HCT116 (cell line): ENCODE data around the gene CUX1. TPM values are rescaled to one million over a fixed set of nuclear protein-coding genes. Genes with fewer than 3 reads are reported as not detected.

Source experiments
- ATAC-seq: fragments of 200-7000 bp; cut with Tn5 transposase; 2 replicates; pipeline ENCODE4 v1.9.1; 2020; ENCODE audit warnings: mild to moderate bottlenecking, moderate library complexity
- BruUV-seq: library from RNA; stranded (reverse); fragments of 400-500 nt; replicated peaks from 2 replicates; lab custom pipeline; 2021; lab: Mats Ljungman, UMichigan
- CTCF ChIA-PET: fragments of 300-600 bp; sonication (Branson Sonifier 250); formaldehyde crosslinking; loops from one replicate; lab custom pipeline; 2021; ENCODE audit warnings: antibody characterized with exemption; lab: Charles Lee
- POLR2A ChIA-PET: fragments of 300-600, 350-600 bp; sonication (Branson Sonifier 250); formaldehyde crosslinking; loops from one replicate; lab custom pipeline; 2021; ENCODE audit warnings: antibody characterized with exemption; lab: Charles Lee
- RAD21 ChIA-PET, 2 experiments: fragments of 300-600 bp; sonication (Branson Sonifier 250); formaldehyde crosslinking; loops; one replicate each; lab custom pipeline; 2023; ENCODE audit warnings: low total read pairs in 2 of 2; ENCODE audit not compliant: uncharacterized antibody in 2 of 2, unreplicated experiment in 2 of 2, low non-redundant PET in 1 of 2; lab: Charles Lee
- DNase-seq: peaks from one replicate; pipeline ENCODE4 v3.0.0-alpha.2; 2010; ENCODE audit warnings: low read depth, low spot score
- H2AFZ ChIP-seq: fragments of 200-600 bp; shearing (Covaris generic), sonication (generic); 2 replicates; pipeline ENCODE4 v1.6.1; 2017; ENCODE audit warnings: low read depth, mixed run types, mixed read lengths, antibody characterized with exemption, low read length; ENCODE audit not compliant: poor library complexity, severe bottlenecking
- H3K27ac ChIP-seq: 2 replicates; pipeline ENCODE4 v1.5.1; 2012; ENCODE audit warnings: low read depth, low read length
- H3K27me3 ChIP-seq: fragments of 200-600 bp; sonication (generic); 2 replicates; pipeline ENCODE4 v1.6.1; 2016; ENCODE audit warnings: mixed run types, low read length, mixed read lengths; ENCODE audit not compliant: insufficient read depth
- H3K36me3 ChIP-seq, 2 experiments: fragments of 200-500 bp in 1 of 2; fragments of 200-600 bp in 1 of 2; sonication (Bioruptor generic) in 1 of 2; sonication (generic) in 1 of 2; 2 replicates each; pipeline versions ENCODE4 v1.5.1 to v1.6.1; 2014 to 2016; ENCODE audit warnings: low read length in 2 of 2, inconsistent platforms in 1 of 2, mixed read lengths in 1 of 2, mixed run types in 1 of 2; ENCODE audit not compliant: insufficient read depth in 2 of 2, control insufficient read depth in 1 of 2
- H3K4me1 ChIP-seq, 2 experiments: fragments of 200-600 bp in 1 of 2; sonication (generic) in 1 of 2; 2 replicates each; pipeline versions ENCODE4 v1.5.1 to v1.6.1; 2012 to 2017; ENCODE audit warnings: low read length in 2 of 2, inconsistent platforms in 1 of 2, mild to moderate bottlenecking in 1 of 2, mixed read lengths in 1 of 2, mixed run types in 1 of 2, moderate library complexity in 1 of 2; ENCODE audit not compliant: insufficient read depth in 2 of 2, control insufficient read depth in 1 of 2
- H3K4me2 ChIP-seq: fragments of 200-600 bp; sonication (generic); 2 replicates; pipeline ENCODE4 v1.6.1; 2017; ENCODE audit warnings: mixed run types, low read length, mixed read lengths
- H3K4me3 ChIP-seq, 2 experiments: fragments of 200-600 bp in 1 of 2; sonication (generic) in 1 of 2; replicated peaks in 1 of 2; 2 replicates each; pipeline ENCODE4 v1.5.1; 2011 to 2016; ENCODE audit warnings: low read length in 2 of 2, control low read depth in 1 of 2, low read depth in 1 of 2, mild to moderate bottlenecking in 1 of 2, mixed read lengths in 1 of 2, mixed run types in 1 of 2
- H3K79me2 ChIP-seq: fragments of 200-600 bp; sonication (generic); 2 replicates; pipeline ENCODE4 v1.6.1; 2017; ENCODE audit warnings: mild to moderate bottlenecking, mixed run types, low read length, moderate library complexity, mixed read lengths; ENCODE audit not compliant: insufficient read depth
- H3K9ac ChIP-seq: fragments of 200-600 bp; sonication (generic); 2 replicates; pipeline ENCODE4 v1.6.1; 2016; ENCODE audit warnings: low read length, mixed read lengths
- H3K9me2 ChIP-seq: fragments of 200-600 bp; sonication (generic), shearing (Covaris generic); 2 replicates; pipeline ENCODE4 v1.6.1; 2017; ENCODE audit warnings: mixed run types, mild to moderate bottlenecking, moderate library complexity; ENCODE audit not compliant: insufficient read depth
- H3K9me3 ChIP-seq, 2 experiments: fragments of 200-500 bp in 1 of 2; fragments of 200-600 bp in 1 of 2; sonication (Bioruptor generic) in 1 of 2; sonication (generic) in 1 of 2; 2 replicates each; pipeline ENCODE4 v1.6.1; 2014 to 2017; ENCODE audit warnings: low read length in 2 of 2, mixed read lengths in 2 of 2, inconsistent platforms in 1 of 2, low read depth in 1 of 2, mild to moderate bottlenecking in 1 of 2, mixed run types in 1 of 2, moderate library complexity in 1 of 2; ENCODE audit not compliant: control insufficient read depth in 1 of 2, insufficient read depth in 1 of 2
- H4K20me1 ChIP-seq: fragments of 200-600 bp; sonication (generic), shearing (Covaris generic); 2 replicates; pipeline ENCODE4 v1.6.1; 2017; ENCODE audit warnings: mixed run types, mild to moderate bottlenecking, moderate library complexity; ENCODE audit not compliant: insufficient read depth
- ELF1 ChIP-seq: IDR thresholded peaks from 2 replicates; pipeline ENCODE4 v1.6.1; 2012; ENCODE audit warnings: low read depth, borderline replicate concordance
- EZH2 ChIP-seq: fragments of 200-600 bp; sonication (generic); IDR thresholded peaks from 2 replicates; pipeline ENCODE4 v1.6.1; 2017; ENCODE audit warnings: antibody characterized with exemption, mixed run types
- FOSL1 ChIP-seq: IDR thresholded peaks from 2 replicates; pipeline ENCODE4 v1.6.1; 2012; ENCODE audit warnings: low read depth
- JUND ChIP-seq: IDR thresholded peaks from 2 replicates; pipeline ENCODE4 v1.6.1; 2012
- POLR2AphosphoS5 ChIP-seq: IDR thresholded peaks from 2 replicates; pipeline ENCODE4 v1.6.1; 2011; ENCODE audit warnings: mild to moderate bottlenecking, low read depth, low read length, moderate library complexity
- RAD21 ChIP-seq: IDR thresholded peaks from 2 replicates; pipeline ENCODE4 v1.6.1; 2012; ENCODE audit warnings: low read depth, mild to moderate bottlenecking
- SIN3A ChIP-seq: IDR thresholded peaks from 2 replicates; pipeline ENCODE4 v1.6.1; 2012; ENCODE audit warnings: low read depth
- SRF ChIP-seq: IDR thresholded peaks from 2 replicates; pipeline ENCODE4 v1.6.1; 2012; ENCODE audit warnings: low read depth
- TCF7L2 ChIP-seq: IDR thresholded peaks from 2 replicates; pipeline ENCODE4 v1.7.0; 2011; ENCODE audit warnings: borderline replicate concordance, inconsistent platforms; ENCODE audit not compliant: insufficient read depth, insufficient read length; ENCODE audit errors: extremely low read depth
- YY1 ChIP-seq: IDR thresholded peaks from 2 replicates; pipeline ENCODE4 v1.6.1; 2011; ENCODE audit warnings: low read length, low read depth, moderate library complexity, mild to moderate bottlenecking; ENCODE audit not compliant: insufficient replicate concordance; ENCODE audit errors: extremely low read depth
- ZFX ChIP-seq: fragments of 450-650 bp; IDR thresholded peaks from 2 replicates; pipeline ENCODE4 v1.6.1; 2017
- ZNF274 ChIP-seq: fragments of 200-500 bp; sonication (Bioruptor generic); IDR thresholded peaks from 2 replicates; pipeline ENCODE4 v1.6.1; 2014; ENCODE audit warnings: mild to moderate bottlenecking, low read depth, low read length, inconsistent platforms
- intact Hi-C: fragments of 100-400 bp; cut with micrococcal nuclease; formaldehyde crosslinking; loops from 2 replicates; pipeline ENCODE4 v1.10.0; 2022
- total RNA-seq: library from RNA; stranded (reverse); gene quantifications from one replicate; pipeline ENCODE4 v1.2.1, GENCODE V29; 2021; ENCODE audit not compliant: unreplicated experiment
- TF ChIP-seq, protein P1 (sequence below), 3 experiments: fragments of 200-600 bp in 1 of 3; sonication (generic) in 1 of 3; IDR thresholded peaks in 2 of 3; conservative IDR thresholded peaks in 1 of 3; 2 replicates each; pipeline ENCODE4 v1.5.1; 2012 to 2017; ENCODE audit warnings: low read depth in 2 of 3, low read length in 2 of 3, antibody characterized with exemption in 1 of 3, borderline replicate concordance in 1 of 3, control low read depth in 1 of 3, mild to moderate bottlenecking in 1 of 3, mixed read lengths in 1 of 3, mixed run types in 1 of 3, moderate library complexity in 1 of 3; ENCODE audit not compliant: insufficient read depth in 1 of 3
- TF ChIP-seq, protein P2 (sequence below): IDR thresholded peaks from 2 replicates; pipeline ENCODE4 v1.6.1; 2012

Gene CUX1
- total RNA-seq, 1 experiment from 2014 or later = 68.9 TPM

DNA sequence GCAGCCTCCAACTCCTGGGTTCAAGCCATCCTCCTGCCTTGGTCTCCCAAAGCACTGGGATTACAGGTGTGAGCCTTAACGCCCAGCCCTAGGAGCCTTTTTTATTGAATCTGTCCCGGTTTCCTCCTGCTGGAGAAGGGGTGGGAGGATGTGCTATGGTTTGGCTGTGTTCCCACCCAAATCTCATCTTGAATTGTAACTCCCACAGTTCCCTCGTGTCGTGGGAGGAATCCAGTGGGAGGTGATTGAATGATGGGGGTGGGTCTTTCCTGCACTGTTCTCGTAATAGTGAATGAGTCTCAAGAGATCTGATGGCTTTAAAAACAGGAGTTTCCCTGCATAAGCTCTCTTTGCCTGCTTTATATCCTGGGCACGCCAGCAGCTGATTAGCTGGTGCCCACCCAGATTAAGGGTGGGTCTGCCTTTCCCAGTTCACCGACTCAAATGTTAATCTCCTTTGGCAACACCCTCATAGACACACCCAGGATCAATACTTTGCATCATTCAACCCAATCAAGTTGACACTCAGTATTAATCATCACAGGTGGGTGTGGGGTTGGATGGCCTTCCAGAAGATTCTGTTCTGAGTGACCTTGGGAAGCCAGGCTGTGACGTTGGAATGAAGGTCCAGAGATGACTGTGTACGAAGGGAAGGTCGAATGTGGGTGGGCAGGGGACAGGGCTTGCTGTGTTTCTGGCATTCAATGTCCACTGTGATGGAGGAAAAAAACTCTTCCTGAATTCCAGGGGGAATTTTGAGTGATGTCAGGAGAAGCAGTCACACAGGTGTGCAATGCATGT lies 33.8 kb upstream of the CUX1 start:
- no peaks in the 10 kb centered on the region for H3K9me2 ChIP-seq
- no peak overlapping the region for H3K4me2 ChIP-seq

DNA sequence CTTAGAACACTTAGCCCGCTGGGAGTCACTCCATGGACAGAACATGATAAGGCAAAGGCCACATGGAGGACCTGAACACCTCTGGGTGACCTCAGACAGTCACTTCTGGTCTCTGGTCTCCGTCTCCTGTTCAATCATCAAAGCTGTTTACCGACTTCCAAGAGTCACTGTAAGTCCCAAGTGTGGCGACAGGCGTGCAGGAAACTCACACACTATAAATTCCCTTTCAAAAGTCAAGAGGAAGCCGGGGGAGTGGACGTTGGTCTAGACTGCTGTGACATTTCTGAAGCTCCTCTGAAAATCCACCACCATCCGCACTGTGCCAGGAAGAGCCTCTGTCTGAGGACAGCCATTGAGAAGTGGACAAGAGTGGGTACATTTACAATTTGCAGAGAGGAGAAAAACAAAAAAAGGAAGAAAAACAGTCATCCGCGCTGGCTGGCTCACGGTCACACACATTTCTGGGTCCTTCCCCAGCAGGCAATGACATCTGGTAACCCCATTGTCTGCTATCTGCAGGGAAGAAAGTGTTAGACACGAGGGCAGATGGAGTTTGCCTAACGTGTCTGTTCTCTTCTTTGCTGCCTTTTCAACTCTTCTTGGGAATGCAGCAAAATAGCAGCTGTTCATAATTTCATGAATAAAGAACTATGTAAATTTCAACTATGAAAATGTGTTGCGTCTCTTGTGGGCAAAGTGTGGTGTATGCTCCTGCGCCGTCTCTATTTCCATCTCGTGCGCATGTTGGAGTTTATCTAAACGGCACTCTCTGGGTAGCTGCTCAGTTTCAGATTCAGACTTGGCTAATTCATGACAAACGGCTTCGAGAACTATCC lies 32.9 kb upstream of the CUX1 start:
- intact Hi-C loops = no loop called here
- Histone ChIP-seq H4K20me1 (no peaks in the 10 kb centered on the region), H3K4me3 (no peak overlapping the region), H3K4me1 (peaks cover 0 to 6% of the 10 kb centered on the region in 2 experiments; a peak in 1 of 4 replicates), H3K9me3 (no peaks in the 10 kb centered on the region), H3K9me2 (no peaks in the 10 kb centered on the region), H3K27me3 (no peaks in the 10 kb centered on the region), H3K79me2 (no peaks in the 10 kb centered on the region), H3K9ac (no peak overlapping the region), H2AFZ (no peak overlapping the region), H3K36me3 (no peaks in the 10 kb centered on the region), H3K27ac (no peak overlapping the region), H3K4me2 (no peak overlapping the region)
- no peak for ATAC-seq
- no TSS peak for BruUV-seq
- ChIA-PET POLR2A (no interaction called here), RAD21 (no interaction called here), CTCF (no interaction called here)
- DNase-seq = no peak
- no peak for TF ChIP-seq POLR2AphosphoS5
- no peak for TF ChIP-seq SIN3A
- TF ChIP-seq, protein P1, sequence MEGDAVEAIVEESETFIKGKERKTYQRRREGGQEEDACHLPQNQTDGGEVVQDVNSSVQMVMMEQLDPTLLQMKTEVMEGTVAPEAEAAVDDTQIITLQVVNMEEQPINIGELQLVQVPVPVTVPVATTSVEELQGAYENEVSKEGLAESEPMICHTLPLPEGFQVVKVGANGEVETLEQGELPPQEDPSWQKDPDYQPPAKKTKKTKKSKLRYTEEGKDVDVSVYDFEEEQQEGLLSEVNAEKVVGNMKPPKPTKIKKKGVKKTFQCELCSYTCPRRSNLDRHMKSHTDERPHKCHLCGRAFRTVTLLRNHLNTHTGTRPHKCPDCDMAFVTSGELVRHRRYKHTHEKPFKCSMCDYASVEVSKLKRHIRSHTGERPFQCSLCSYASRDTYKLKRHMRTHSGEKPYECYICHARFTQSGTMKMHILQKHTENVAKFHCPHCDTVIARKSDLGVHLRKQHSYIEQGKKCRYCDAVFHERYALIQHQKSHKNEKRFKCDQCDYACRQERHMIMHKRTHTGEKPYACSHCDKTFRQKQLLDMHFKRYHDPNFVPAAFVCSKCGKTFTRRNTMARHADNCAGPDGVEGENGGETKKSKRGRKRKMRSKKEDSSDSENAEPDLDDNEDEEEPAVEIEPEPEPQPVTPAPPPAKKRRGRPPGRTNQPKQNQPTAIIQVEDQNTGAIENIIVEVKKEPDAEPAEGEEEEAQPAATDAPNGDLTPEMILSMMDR (IDR thresholded peaks at IDR 0.05 in 2 of 3, conservative IDR thresholded peaks at IDR 0.05 in 1 of 3; ENCODE audit: borderline replicate concordance in 1 of 3, insufficient read depth in 1 of 3, low read depth in 2 of 3, low read length in 2 of 3) = no peak
- TF ChIP-seq RAD21 = no peak
- no peak for TF ChIP-seq EZH2

More for the DNA sequence above, 33.8 kb upstream of the CUX1 start:
- DNase-seq = no peak
- POLR2A ChIA-PET = no interaction called here
- BruUV-seq = no TSS peak
- no peaks in the 10 kb centered on the region for H3K9me3 ChIP-seq
- TF ChIP-seq ELF1 (no peak), JUND (no peak), ZFX (no peak), SRF (no peak), YY1 (no peak), FOSL1 (no peak), EZH2 (no peak), ZNF274 (no peak), RAD21 (no peak), TCF7L2 (no peak)
- TF ChIP-seq, protein P2, sequence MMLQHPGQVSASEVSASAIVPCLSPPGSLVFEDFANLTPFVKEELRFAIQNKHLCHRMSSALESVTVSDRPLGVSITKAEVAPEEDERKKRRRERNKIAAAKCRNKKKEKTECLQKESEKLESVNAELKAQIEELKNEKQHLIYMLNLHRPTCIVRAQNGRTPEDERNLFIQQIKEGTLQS = no peak
- TF ChIP-seq, all 23 proteins: peak for 0
- Histone ChIP-seq H3K4me1 (peaks cover 0 to 6% of the 10 kb centered on the region in 2 experiments; a peak in 1 of 4 replicates), H3K9ac (no peak overlapping the region), H3K79me2 (no peaks in the 10 kb centered on the region), H3K27ac (no peak overlapping the region), H3K4me3 (no peak overlapping the region), H2AFZ (no peak overlapping the region), H3K36me3 (no peaks in the 10 kb centered on the region), H3K27me3 (no peaks in the 10 kb centered on the region), H4K20me1 (no peaks in the 10 kb centered on the region)
- CTCF ChIA-PET = no interaction called here
- RAD21 ChIA-PET = no interaction called here
- intact Hi-C loops = no loop called here
- no peak for ATAC-seq
